GM12878 (cell line): Measurements from ENCODE around the gene ATXN1. TPM values are rescaled to one million over a fixed set of nuclear protein-coding genes. Genes with fewer than 3 reads are reported as not detected.

Experiments used
- ATAC-seq: fragments of 200-7000 bp; cut with Tn5 transposase; 3 replicates; pipeline ENCODE4 v1.9.1; 2020; ENCODE audit warnings: mild to moderate bottlenecking, moderate library complexity
- BruUV-seq: library from RNA; stranded (reverse); fragments of 400-500 nt; replicated peaks from 2 replicates; lab custom pipeline; 2021; lab: Mats Ljungman, UMichigan
- CTCF ChIA-PET: fragments of 300-600 bp; sonication (Branson Sonifier 250); formaldehyde crosslinking; extraction: SDS; loops from one replicate; lab custom pipeline; 2021; ENCODE audit warnings: inconsistent platforms; lab: Yijun Ruan, JAX
- POLR2A ChIA-PET: fragments of 350-600 bp; formaldehyde crosslinking; extraction: SDS; loops from one replicate; lab custom pipeline; 2021; ENCODE audit warnings: inconsistent platforms; lab: Charles Lee
- RAD21 ChIA-PET: fragments of 300-600 bp; sonication (Branson Sonifier 250); formaldehyde crosslinking; loops from one replicate; lab custom pipeline; 2023; ENCODE audit warnings: antibody characterized with exemption; ENCODE audit not compliant: unreplicated experiment; lab: Charles Lee
- SMC1A ChIA-PET: fragments of 300-600 bp; sonication (Branson Sonifier 250); formaldehyde crosslinking; loops from one replicate; lab custom pipeline; 2023; ENCODE audit not compliant: unreplicated experiment, uncharacterized antibody; lab: Charles Lee
- DNase-seq: peaks from one replicate; pipeline ENCODE4 v3.0.0-alpha.2; 2011; ENCODE audit warnings: low read depth, low spot score
- FAIRE-seq: peaks from 3 replicates; lab custom pipeline; 2011; peaks lifted over from hg19 to GRCh38; lab: Jason Lieb, UNC
- H2AFZ ChIP-seq: 2 replicates; pipeline ENCODE4 v1.6.0; 2011; ENCODE audit warnings: low read depth, low read length, control low read depth; ENCODE audit not compliant: control insufficient read depth
- H3K27ac ChIP-seq: 2 replicates; pipeline ENCODE4 v1.5.1; 2011; ENCODE audit warnings: control low read depth; ENCODE audit not compliant: control insufficient read depth, insufficient read depth
- H3K27me3 ChIP-seq, 2 experiments: replicated peaks in 1 of 2; 2 replicates each; pipeline versions ENCODE4 v1.6.0 to v1.6.1; 2011; ENCODE audit warnings: low read length in 1 of 2; ENCODE audit not compliant: control insufficient read depth in 2 of 2, insufficient read depth in 2 of 2
- H3K36me3 ChIP-seq, 2 experiments: 2 replicates each; pipeline ENCODE4 v1.5.1; 2011; ENCODE audit warnings: low read length in 1 of 2; ENCODE audit not compliant: control insufficient read depth in 2 of 2, insufficient read depth in 2 of 2
- H3K4me1 ChIP-seq: 2 replicates; pipeline ENCODE4 v1.6.1; 2011; ENCODE audit warnings: mild to moderate bottlenecking, low read length, moderate library complexity, mixed read lengths; ENCODE audit not compliant: control insufficient read depth, insufficient read depth
- H3K4me2 ChIP-seq: 2 replicates; pipeline ENCODE4 v1.6.0; 2011; ENCODE audit warnings: control low read depth; ENCODE audit not compliant: control insufficient read depth, insufficient read depth
- H3K4me3 ChIP-seq: fragments of 200-600 bp; sonication (generic); 2 replicates; pipeline ENCODE4 v1.5.1; 2016
- H3K79me2 ChIP-seq: 2 replicates; pipeline ENCODE4 v1.6.0; 2011; ENCODE audit warnings: low read length; ENCODE audit not compliant: control insufficient read depth, insufficient read depth
- H3K9ac ChIP-seq: 2 replicates; pipeline ENCODE4 v1.8.0; 2011; ENCODE audit warnings: low read length, control low read depth, mixed read lengths; ENCODE audit not compliant: control insufficient read depth, insufficient read depth
- H3K9me3 ChIP-seq: replicated peaks from 3 replicates; pipeline ENCODE4 v1.5.1; 2011; ENCODE audit warnings: mild to moderate bottlenecking, low read length; ENCODE audit not compliant: control insufficient read depth, insufficient read depth
- H4K20me1 ChIP-seq: 2 replicates; pipeline ENCODE4 v1.6.0; 2011; ENCODE audit not compliant: control insufficient read depth, insufficient read depth
- CREM ChIP-seq: IDR thresholded peaks from 2 replicates; pipeline ENCODE4 v1.6.1; 2014; ENCODE audit warnings: antibody characterized with exemption, low read depth
- GABPA ChIP-seq: IDR thresholded peaks from 2 replicates; pipeline ENCODE4 v1.6.1; 2014; ENCODE audit warnings: antibody characterized with exemption, low read depth, mild to moderate bottlenecking, inconsistent platforms
- MYB ChIP-seq: fragments of 150-350 bp; IDR thresholded peaks from 2 replicates; pipeline ENCODE4 v1.6.1; 2014; ENCODE audit warnings: mild to moderate bottlenecking, low read depth, low read length, borderline replicate concordance
- MYC ChIP-seq: IDR thresholded peaks from 2 replicates; pipeline ENCODE4 v1.6.1; 2011; ENCODE audit warnings: mild to moderate bottlenecking, low read length, moderate library complexity, inconsistent platforms; ENCODE audit not compliant: insufficient read depth, insufficient replicate concordance, insufficient read length, severe bottlenecking
- SIX5 ChIP-seq: IDR thresholded peaks from 2 replicates; pipeline ENCODE4 v1.6.1; 2011; ENCODE audit warnings: mild to moderate bottlenecking, low read depth, low read length, moderate library complexity; ENCODE audit not compliant: severe bottlenecking
- SMARCA5 ChIP-seq: fragments of 450-650 bp; IDR thresholded peaks from 2 replicates; pipeline ENCODE4 v1.6.1; 2017; ENCODE audit warnings: mild to moderate bottlenecking
- WGBS: methylation state at CpG from one replicate; pipeline ENCODE4 v1.1.6; 2016; ENCODE audit warnings: low lambda C conversion rate; ENCODE audit not compliant: insufficient replicate concordance, insufficient coverage; ENCODE audit errors: missing lambda C conversion rate; 5-methylcytosine and 5-hydroxymethylcytosine counted together
- in situ Hi-C: fragments of 300-500 bp; cut with MboI; formaldehyde crosslinking; loops from 9 replicates; pipeline ENCODE4 v1.14.3; 2018; ENCODE audit warnings: mixed read lengths
- intact Hi-C: fragments of 100-400 bp; cut with micrococcal nuclease; formaldehyde crosslinking; loops from one replicate; pipeline ENCODE4 v1.14.2; 2022; ENCODE audit not compliant: unreplicated experiment
- polyA plus RNA-seq, 11 experiments: library from polyadenylated mRNA; depleted of rRNA in 4 of 11; unstranded in 6 of 11; stranded (reverse) in 5 of 11; fragments of >200 nt; fragmentation: Nextera tagmentation in 4 of 11; fragmentation: Illumina TruSeq in 1 of 11; extraction: Ambion mirVana in 4 of 11; extraction: Trizol in 1 of 11; gene quantifications; 1 replicate in 1 of 11; 2 replicates in 10 of 11; pipeline versions ENCODE4 v1.2.1 to v1.2.3, GENCODE V29; 2011 to 2016; ENCODE audit warnings: inconsistent platforms in 2 of 11, missing spikeins in 2 of 11, low read depth in 1 of 11
- total RNA-seq, 4 experiments: library from RNA; depleted of rRNA in 3 of 4; stranded (reverse); fragments of >200 nt in 3 of 4; fragmentation: Illumina TruSeq in 1 of 4; extraction: Trizol in 1 of 4; gene quantifications; 2 replicates each; pipeline versions ENCODE4 v1.2.1 to v1.2.3, GENCODE V29; 2013 to 2021
- TF ChIP-seq, protein P1 (sequence below): IDR thresholded peaks from 2 replicates; pipeline ENCODE4 v1.6.1; 2012; ENCODE audit warnings: improper control_type of control experiment, low read depth, low read length; ENCODE audit not compliant: insufficient replicate concordance

Gene ATXN1
- total and polyA plus RNA-seq, 10 of the 15 experiments (the other 5 are each of a cell fraction or from before 2014, with no cell fraction given) = 12.2 to 51.2 (median 20.5) TPM

- no TSS peak for BruUV-seq
- no peak for DNase-seq
- ChIA-PET CTCF (interaction anchor here (0.6 to 3.1 kb wide), 5 partner anchors 88 to 1680 kb away, joined by 3 to 7 read pairs (median 3); no protein-coding TSS in a partner anchor), SMC1A (interaction anchor here (0.9 to 6.3 kb wide), 14 partner anchors 7 to 225 kb away, joined by 3 to 57 read pairs (median 4); no protein-coding TSS in a partner anchor), POLR2A (interaction anchor here (0.6 kb wide), 1 partner anchor 175 kb away, joined by 3 read pairs; no protein-coding TSS in a partner anchor), RAD21 (interaction anchor here (0.6 to 3.9 kb wide), 10 partner anchors 8 to 163 kb away, joined by 3 to 23 read pairs (median 4); no protein-coding TSS in a partner anchor)
- no peaks in the 10 kb centered on the region for H3K27me3 ChIP-seq
- intact Hi-C loops (no loop called here), in situ Hi-C loops (no loop called here)
- no peaks in the 10 kb centered on the region for H4K20me1 ChIP-seq
- H3K9me3 ChIP-seq = no peaks in the 10 kb centered on the region; the same call in 2 of the 3 replicates
- no peak overlapping the region for H3K9ac ChIP-seq
- TF ChIP-seq SMARCA5 (no peak), SIX5 (no peak), MYC (no peak), MYB (no peak), GABPA (no peak), CREM (no peak)
- TF ChIP-seq, protein P1, sequence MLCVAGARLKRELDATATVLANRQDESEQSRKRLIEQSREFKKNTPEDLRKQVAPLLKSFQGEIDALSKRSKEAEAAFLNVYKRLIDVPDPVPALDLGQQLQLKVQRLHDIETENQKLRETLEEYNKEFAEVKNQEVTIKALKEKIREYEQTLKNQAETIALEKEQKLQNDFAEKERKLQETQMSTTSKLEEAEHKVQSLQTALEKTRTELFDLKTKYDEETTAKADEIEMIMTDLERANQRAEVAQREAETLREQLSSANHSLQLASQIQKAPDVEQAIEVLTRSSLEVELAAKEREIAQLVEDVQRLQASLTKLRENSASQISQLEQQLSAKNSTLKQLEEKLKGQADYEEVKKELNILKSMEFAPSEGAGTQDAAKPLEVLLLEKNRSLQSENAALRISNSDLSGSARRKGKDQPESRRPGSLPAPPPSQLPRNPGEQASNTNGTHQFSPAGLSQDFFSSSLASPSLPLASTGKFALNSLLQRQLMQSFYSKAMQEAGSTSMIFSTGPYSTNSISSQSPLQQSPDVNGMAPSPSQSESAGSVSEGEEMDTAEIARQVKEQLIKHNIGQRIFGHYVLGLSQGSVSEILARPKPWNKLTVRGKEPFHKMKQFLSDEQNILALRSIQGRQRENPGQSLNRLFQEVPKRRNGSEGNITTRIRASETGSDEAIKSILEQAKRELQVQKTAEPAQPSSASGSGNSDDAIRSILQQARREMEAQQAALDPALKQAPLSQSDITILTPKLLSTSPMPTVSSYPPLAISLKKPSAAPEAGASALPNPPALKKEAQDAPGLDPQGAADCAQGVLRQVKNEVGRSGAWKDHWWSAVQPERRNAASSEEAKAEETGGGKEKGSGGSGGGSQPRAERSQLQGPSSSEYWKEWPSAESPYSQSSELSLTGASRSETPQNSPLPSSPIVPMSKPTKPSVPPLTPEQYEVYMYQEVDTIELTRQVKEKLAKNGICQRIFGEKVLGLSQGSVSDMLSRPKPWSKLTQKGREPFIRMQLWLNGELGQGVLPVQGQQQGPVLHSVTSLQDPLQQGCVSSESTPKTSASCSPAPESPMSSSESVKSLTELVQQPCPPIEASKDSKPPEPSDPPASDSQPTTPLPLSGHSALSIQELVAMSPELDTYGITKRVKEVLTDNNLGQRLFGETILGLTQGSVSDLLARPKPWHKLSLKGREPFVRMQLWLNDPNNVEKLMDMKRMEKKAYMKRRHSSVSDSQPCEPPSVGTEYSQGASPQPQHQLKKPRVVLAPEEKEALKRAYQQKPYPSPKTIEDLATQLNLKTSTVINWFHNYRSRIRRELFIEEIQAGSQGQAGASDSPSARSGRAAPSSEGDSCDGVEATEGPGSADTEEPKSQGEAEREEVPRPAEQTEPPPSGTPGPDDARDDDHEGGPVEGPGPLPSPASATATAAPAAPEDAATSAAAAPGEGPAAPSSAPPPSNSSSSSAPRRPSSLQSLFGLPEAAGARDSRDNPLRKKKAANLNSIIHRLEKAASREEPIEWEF = no peak
- peaks cover 38% of the 10 kb centered on the region for H3K4me1 ChIP-seq
- peaks cover 0 to 2% of the 10 kb centered on the region in 2 experiments; a peak in 1 of 4 replicates for H3K36me3 ChIP-seq
- no peaks in the 10 kb centered on the region for H3K79me2 ChIP-seq
- no peak for FAIRE-seq
- 85% methylated on average over 3 of the region's 3 CpGs for WGBS
- H3K27ac ChIP-seq = no peak overlapping the region
- H3K4me2 ChIP-seq = no peak overlapping the region
- H2AFZ ChIP-seq = no peak overlapping the region
- H3K4me3 ChIP-seq = no peak overlapping the region
- no peak for ATAC-seq
Observed at GRCh38 chr6:16600026-16600425, 161.2 kb downstream of the ATXN1 start.
